GM18861 (cell line): ENCODE measurements around the gene CDH18.

ENCODE experiments used
- ATAC-seq: cut with Tn5 transposase; IDR thresholded peaks from one replicate; pipeline ENCODE4 v1.9.1; 2021; ENCODE audit not compliant: unreplicated experiment

The CDH18 gene, protein sequence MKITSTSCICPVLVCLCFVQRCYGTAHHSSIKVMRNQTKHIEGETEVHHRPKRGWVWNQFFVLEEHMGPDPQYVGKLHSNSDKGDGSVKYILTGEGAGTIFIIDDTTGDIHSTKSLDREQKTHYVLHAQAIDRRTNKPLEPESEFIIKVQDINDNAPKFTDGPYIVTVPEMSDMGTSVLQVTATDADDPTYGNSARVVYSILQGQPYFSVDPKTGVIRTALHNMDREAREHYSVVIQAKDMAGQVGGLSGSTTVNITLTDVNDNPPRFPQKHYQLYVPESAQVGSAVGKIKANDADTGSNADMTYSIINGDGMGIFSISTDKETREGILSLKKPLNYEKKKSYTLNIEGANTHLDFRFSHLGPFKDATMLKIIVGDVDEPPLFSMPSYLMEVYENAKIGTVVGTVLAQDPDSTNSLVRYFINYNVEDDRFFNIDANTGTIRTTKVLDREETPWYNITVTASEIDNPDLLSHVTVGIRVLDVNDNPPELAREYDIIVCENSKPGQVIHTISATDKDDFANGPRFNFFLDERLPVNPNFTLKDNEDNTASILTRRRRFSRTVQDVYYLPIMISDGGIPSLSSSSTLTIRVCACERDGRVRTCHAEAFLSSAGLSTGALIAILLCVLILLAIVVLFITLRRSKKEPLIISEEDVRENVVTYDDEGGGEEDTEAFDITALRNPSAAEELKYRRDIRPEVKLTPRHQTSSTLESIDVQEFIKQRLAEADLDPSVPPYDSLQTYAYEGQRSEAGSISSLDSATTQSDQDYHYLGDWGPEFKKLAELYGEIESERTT

DNA sequence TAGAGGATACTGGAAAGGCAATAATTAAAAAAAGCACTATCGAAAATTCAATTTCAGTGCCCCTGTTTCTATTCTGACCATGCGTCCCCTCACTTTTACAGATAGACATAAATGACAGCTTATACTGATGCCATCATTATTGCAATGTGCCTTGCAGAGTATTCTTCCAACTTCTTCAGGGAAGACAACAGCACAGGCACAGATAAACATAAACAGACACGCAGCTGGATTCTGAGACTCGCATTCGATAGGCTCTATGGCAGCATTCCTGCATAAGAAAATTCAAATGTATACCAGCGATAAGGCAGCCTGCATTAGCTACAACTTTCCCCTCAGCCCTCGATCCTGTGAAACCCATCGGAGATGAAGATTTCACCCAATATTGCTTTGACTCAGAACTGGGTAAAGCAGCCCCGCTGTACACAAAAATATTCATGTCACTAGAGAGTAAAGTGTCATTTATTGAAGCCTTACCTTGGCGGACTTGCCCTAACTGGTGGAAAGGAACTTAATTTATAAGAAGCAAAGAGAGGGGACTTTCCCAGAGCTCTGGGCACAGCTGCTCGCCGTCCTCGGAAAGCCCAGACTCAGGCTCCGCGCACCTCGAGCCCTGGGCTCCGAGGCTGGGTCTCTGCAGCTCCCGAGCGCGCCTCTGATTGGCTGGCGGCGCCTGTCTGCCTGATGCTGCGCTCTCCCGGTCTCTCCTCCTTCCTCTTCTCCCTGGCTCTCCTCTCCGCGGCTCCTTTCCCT, at the start of gene CDH18:
CDH18 (minus strand) TSS at position 589 of the 750 bp plus-strand sequence. CDS start 149,214 bp downstream, outside the sequence.
- ATAC-seq = no peak

- ATAC-seq = no peak
Measured at GRCh38 chr5:20034717-20035116, 46.7 kb upstream of the CDH18 start.

DNA sequence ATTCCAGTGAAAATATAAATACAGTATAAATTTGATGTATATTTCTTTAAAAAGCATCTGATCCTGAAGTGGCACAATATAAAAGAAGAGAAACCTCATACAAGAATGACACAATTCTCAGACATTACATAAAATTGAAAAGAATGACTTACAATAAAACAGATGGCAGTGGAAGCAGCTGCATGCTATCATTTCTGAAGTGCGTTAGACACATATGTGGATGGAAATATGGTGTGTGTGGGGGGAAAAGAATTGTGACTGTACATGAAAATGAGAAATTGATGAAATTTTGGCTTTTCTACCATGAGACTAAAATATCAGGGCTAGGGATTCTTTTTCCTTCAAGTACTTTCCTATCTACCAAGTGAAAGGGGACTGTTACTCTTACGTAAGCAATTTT, 45.9 kb upstream of the CDH18 start:
- no peak for ATAC-seq

DNA sequence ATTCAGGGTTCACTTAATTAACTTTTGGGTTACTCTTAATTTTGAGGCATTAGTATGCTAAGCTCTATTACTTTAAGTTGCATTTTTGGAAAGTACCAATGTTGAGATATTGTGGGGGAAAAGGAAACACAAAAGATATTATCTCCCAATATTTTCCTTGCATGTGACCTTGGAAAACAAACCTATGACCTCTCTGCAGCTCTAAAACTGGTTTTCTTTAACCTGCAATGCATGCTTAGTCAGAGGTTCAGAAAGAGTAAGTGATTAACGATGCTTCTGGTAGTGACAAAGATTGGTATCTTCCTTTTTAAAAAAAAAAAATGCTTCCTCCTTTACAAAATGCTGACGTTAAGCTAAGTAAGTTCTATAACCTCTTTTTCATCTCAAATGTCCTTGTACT, 44.9 kb upstream of the CDH18 start:
- ATAC-seq = no peak

GRCh38 chr5:20030125-20030524, 42.1 kb upstream of the CDH18 start:
- no peak for ATAC-seq

- no peak for ATAC-seq
Measured at GRCh38 chr5:20029266-20029665, 41.3 kb upstream of the CDH18 start.

- no peak for ATAC-seq
Measured at GRCh38 chr5:20028506-20028905, 40.5 kb upstream of the CDH18 start.

- no peak for ATAC-seq
Measured at GRCh38 chr5:20023686-20024180, 35.7 kb upstream of the CDH18 start.

DNA sequence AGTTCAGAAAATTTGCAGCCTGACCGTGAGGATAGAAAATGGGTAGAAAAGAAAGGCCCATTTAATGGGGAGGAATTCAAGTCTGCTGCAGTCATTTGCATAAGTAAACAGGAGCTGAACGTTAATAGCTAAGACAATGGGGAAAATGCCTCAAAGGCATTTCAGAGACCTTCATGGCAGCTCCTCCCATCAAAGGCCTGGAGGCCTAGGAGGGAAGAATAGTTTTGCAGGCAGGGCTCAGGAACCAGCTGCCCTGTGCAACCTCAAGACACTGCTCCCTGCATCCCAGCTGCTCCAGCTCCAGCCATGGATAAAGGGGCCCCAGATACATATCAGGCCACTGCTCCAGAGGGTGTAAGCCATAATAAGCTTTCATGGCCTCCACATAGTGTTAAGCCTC, 32.2 kb upstream of the CDH18 start:
- no peak for ATAC-seq

DNA sequence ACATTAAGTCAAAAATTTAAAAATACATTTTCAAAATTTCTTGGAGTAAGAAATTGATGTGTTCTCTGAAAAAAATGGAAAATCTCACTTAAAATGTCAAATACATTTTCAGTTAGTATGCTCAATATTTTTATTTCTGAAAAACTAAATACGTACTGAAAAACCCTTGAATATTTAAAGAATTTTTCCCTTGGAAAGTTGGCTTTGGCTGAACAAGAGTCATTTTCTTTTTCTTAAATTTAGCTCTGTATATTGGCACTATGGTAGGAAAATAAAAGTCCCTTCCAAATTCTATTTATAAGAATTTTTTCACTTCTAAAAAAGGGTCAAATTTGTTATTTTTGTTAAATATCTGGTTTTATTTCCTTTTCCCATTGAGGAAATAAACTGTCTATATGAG, 29.0 kb upstream of the CDH18 start:
- no peak for ATAC-seq

DNA sequence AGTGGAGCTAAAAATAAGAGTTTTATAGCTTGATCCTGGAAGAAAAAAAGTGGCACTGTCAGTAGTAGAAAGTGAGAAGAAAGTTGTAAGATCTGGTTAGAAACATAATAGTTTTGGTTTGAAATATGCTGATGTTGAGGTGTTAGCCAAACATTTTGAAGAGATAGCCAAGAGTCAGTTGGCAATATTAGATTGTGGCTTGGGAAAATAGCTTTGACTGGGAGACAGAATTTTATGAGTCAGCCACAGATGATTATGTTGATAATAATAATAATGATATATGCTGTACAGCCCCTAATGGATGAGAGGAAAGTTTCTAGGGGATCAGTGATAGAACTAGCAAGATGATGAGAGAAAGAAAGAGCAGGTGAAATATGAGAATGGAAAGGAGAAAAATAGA, 12.4 kb upstream of the CDH18 start:
- no peak for ATAC-seq

GRCh38 chr5:19988457-19988856, 457 bp upstream of the CDH18 start:
- ATAC-seq = no peak

- ATAC-seq = no peak
Measured at GRCh38 chr5:19986806-19987205, 1.2 kb downstream of the CDH18 start.

DNA sequence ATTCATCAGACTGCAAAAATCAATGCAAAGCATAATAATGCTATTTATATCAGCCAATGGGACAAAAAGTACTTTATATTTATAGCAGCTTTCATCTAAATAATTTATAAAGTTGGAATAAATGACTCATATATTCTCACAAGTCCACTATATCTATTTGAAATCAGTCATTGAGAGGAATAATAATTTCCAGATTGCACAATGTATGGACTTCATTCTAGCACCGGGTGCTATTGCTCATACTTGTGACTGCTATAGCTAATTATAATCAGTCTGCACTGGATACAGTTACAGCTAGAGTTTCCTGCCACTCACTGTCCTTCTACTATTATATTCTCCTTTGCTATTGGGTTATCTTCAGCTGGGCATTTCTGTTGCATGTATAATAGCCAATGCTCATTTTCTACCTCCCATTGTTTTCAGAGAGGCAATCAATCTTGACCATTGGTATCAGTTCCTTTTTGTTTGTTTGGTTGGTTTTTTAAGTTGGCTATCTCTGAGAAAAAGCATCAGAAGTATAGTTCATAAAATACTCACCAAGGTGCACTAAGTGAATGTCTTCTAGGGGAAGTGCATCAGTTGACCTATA, 1.9 kb downstream of the CDH18 start:
- ATAC-seq = no peak

DNA sequence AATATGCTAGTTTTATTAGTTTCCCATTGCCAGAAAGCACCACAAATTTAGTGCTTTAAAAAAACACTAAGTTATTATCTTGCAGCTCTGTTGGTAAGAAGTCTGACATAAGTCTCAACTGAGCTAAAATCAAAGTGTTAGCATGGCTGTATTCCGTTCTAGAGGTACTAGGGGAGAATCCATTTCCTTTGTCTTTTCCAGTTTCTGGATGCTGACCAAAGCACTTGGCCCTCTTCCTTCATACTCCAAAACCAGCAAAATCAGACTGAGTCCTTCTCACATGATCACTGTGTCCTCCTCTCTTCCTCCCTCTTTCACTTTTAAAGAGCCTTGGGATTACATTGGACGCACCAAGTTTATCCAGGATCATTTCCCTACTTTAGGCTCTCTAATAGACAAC, 9.5 kb downstream of the CDH18 start:
- ATAC-seq = no peak

DNA sequence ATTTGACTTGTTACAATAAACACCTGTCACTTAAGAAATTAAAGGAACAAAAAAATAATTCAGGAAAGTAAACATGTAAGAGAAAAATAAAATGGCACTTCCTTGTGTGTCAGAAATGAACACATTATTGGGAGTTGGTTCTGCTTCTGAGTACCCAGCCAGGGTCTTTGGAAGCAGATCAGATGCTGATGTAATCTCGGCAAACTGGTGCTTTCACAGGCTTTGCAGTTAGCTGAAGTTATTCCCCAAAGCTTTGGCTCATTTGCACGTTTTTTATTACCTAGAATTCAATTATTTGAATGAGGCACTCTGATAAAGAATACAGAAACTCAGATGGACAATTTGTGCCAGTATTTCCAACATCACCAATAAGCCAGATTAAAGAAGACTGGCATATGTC, 10.9 kb downstream of the CDH18 start:
- no peak for ATAC-seq

DNA sequence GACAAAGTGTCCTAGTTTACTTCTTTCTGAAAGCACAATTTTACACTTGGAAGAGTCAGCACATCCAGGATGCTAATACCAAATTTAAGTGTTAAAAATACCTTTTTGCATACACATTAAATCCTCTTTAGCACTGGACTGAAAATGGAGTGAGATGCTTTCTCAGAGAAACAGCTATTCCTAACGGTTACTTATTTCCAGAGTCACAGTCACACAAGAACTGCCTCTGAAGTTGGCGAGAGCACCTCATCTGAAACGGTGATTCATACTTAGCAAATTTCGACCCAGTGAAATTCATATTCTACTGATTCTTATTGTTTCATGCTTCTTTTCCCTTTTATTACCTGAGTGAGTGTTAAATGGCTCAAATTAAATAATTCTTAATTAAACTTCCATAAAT, 12.2 kb downstream of the CDH18 start:
- ATAC-seq = no peak

DNA sequence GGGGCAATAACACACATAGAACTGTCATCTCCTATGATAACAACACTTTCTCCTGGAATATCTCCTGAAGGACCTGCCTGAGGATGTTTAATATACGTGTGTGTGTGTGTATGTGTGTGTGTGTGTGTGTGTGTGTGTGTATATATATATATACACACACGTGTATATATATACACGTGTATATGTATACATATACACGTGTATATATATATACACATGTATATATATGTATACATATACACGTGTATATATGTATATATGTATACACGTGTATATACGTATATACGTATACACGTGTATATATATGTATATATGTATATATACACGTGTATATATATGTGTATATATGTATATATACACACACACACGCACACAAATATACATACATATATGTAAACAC, 27.5 kb downstream of the CDH18 start:
- ATAC-seq = no peak

GRCh38 chr5:19959830-19960384, 28.1 kb downstream of the CDH18 start:
- no peak for ATAC-seq

GRCh38 chr5:19950897-19951296, 37.1 kb downstream of the CDH18 start:
- no peak for ATAC-seq

GRCh38 chr5:19940192-19940591, 47.8 kb downstream of the CDH18 start:
- ATAC-seq = no peak
